Lung (tissue), 12 donors: ENCODE data around the gene NCBP3. TPM values are rescaled to one million over a fixed set of nuclear protein-coding genes. Genes with fewer than 3 reads are reported as not detected.

Experiments used
- ATAC-seq: fragments of 200-7000 bp; cut with Tn5 transposase; one replicate; pipeline ENCODE4 v1.9.1; 2020; ENCODE audit warnings: moderate number of reproducible peaks; ENCODE audit not compliant: insufficient read depth, low FRiP score
- DNase-seq, 3 donors: peaks; one replicate each; pipeline ENCODE4 v3.0.0-alpha.2; 2013 to 2017
- H3K27ac ChIP-seq, 2 donors: one replicate each; pipeline ENCODE4 v1.5.1; 2013; ENCODE audit warnings: mild to moderate bottlenecking in 2 of 2, moderate library complexity in 2 of 2, control low read depth in 1 of 2, inconsistent platforms in 1 of 2, low read depth in 1 of 2, low read length in 1 of 2
- H3K27me3 ChIP-seq, 3 donors: one replicate each; pipeline ENCODE4 v1.5.1; 2013; ENCODE audit warnings: low read length in 2 of 3; ENCODE audit not compliant: control insufficient read depth in 3 of 3, insufficient read depth in 3 of 3
- H3K36me3 ChIP-seq, 4 donors: one replicate each; pipeline ENCODE4 v1.5.1; 2013; ENCODE audit warnings: low read length in 4 of 4, mild to moderate bottlenecking in 1 of 4, moderate library complexity in 1 of 4; ENCODE audit not compliant: control insufficient read depth in 4 of 4, insufficient read depth in 4 of 4
- H3K4me1 ChIP-seq, 5 donors: one replicate each; pipeline ENCODE4 v1.5.1; 2013; ENCODE audit warnings: low read length in 5 of 5, mild to moderate bottlenecking in 2 of 5, moderate library complexity in 1 of 5; ENCODE audit not compliant: control insufficient read depth in 5 of 5, insufficient read depth in 5 of 5
- H3K4me3 ChIP-seq: one replicate; pipeline ENCODE4 v1.5.1; 2013; ENCODE audit warnings: mild to moderate bottlenecking, control low read depth, moderate library complexity
- H3K9ac ChIP-seq, 2 donors: one replicate each; pipeline ENCODE4 v1.5.1; 2013; ENCODE audit warnings: low read length in 2 of 2, control low read depth in 1 of 2; ENCODE audit not compliant: insufficient read depth in 1 of 2
- H3K9me3 ChIP-seq, 4 donors: one replicate each; pipeline ENCODE4 v1.5.1; 2013; ENCODE audit warnings: low read length in 3 of 4, mild to moderate bottlenecking in 1 of 4, moderate library complexity in 1 of 4; ENCODE audit not compliant: control insufficient read depth in 4 of 4, insufficient read depth in 3 of 4
- WGBS, 2 donors: extraction: QIAGEN DNeasy Blood & Tissue Kit; methylation state at CpG; one replicate each; pipeline ENCODE4 v1.1.7; 2013; 5-methylcytosine and 5-hydroxymethylcytosine counted together
- polyA plus RNA-seq, 2 donors: library from polyadenylated mRNA; stranded (reverse); fragments of 200-250 nt; gene quantifications; one replicate each; pipeline ENCODE4 v1.2.1, GENCODE V29; 2013
- total RNA-seq, 2 donors: library from RNA; depleted of rRNA in 1 of 2; stranded (reverse); fragments of >200 nt in 1 of 2; gene quantifications; one replicate each; pipeline ENCODE4 v1.2.1, GENCODE V29; 2014 to 2021
- TF ChIP-seq, protein P1 (sequence below): IDR thresholded peaks from 2 replicates; pipeline ENCODE4 v1.5.1; 2012; ENCODE audit warnings: mild to moderate bottlenecking; ENCODE audit errors: control extremely low read depth, extremely low read depth
- donor health status: control.
- donor health status: control.
- donor health status: Bipolar disorder and iron deficiency.
- donor health status: healthy.
- donor health status: DM: yes; HTN: yes; CAD: no.

Gene NCBP3
- total and polyA plus RNA-seq, 4 donors, result 15.9 to 49.4 (median 26.0) TPM

DNA sequence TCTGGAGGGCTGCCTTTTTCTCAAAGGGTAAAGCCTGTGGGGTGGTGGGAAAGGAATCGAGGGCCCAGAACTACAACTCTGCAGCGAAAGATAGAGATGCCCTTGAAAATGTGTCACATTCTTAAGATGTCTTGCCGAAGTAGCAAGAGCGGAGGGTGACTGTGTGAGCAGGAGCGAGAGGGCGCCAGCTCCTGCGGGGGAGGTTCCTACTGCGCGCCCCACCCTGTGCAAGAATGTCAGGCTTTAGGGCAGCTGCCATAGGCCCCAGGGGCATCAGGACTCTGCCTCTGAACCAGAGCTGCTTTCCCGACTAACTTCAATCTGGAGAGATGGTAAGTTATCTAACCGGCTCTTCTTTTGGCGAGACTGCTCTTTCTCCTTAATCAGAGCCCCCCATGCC is 33.3 kb downstream of the NCBP3 start:
- TF ChIP-seq, protein P1, sequence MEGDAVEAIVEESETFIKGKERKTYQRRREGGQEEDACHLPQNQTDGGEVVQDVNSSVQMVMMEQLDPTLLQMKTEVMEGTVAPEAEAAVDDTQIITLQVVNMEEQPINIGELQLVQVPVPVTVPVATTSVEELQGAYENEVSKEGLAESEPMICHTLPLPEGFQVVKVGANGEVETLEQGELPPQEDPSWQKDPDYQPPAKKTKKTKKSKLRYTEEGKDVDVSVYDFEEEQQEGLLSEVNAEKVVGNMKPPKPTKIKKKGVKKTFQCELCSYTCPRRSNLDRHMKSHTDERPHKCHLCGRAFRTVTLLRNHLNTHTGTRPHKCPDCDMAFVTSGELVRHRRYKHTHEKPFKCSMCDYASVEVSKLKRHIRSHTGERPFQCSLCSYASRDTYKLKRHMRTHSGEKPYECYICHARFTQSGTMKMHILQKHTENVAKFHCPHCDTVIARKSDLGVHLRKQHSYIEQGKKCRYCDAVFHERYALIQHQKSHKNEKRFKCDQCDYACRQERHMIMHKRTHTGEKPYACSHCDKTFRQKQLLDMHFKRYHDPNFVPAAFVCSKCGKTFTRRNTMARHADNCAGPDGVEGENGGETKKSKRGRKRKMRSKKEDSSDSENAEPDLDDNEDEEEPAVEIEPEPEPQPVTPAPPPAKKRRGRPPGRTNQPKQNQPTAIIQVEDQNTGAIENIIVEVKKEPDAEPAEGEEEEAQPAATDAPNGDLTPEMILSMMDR, result no peak
- H3K4me3 ChIP-seq, result no peak overlapping the region
- WGBS, 2 donors, result 94% methylated on average over 12 of the region's 12 CpGs
- H3K9me3 ChIP-seq, result no peaks in the 10 kb centered on the region
- no peaks in the 10 kb centered on the region for H3K4me1 ChIP-seq
- no peaks in the 10 kb centered on the region for H3K27me3 ChIP-seq
- ATAC-seq, result no peak
- H3K9ac ChIP-seq, result no peak overlapping the region
- no peak for DNase-seq
- H3K36me3 ChIP-seq, result peaks cover 36 to 51% (median 49%) of the 10 kb centered on the region in 4 donors
- no peak overlapping the region for H3K27ac ChIP-seq

DNA sequence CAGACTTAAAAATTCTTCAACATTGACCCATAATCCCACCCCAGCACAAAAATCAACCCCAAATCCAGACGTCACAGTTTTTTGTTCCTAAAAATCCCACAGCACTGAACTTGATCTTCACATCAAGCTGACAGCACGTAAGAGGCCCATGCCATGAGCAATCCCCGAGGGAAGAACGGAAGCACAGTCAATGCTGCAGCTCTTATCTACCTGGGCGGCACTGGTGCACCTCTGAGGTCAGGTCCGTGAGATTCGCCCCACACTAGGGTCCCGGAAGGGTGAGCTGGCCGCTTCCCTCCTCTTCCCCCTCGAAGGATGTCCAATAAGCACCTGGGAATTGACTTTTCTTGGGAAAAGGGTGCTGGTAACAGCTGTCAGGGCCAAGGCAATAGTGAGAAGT is 33.8 kb downstream of the NCBP3 start:
- no peaks in the 10 kb centered on the region for H3K27me3 ChIP-seq
- no peak overlapping the region for H3K9ac ChIP-seq
- H3K4me3 ChIP-seq, result no peak overlapping the region
- no peaks in the 10 kb centered on the region for H3K4me1 ChIP-seq
- no peaks in the 10 kb centered on the region for H3K9me3 ChIP-seq
- ATAC-seq (no peak), DNase-seq (no peak)
- peaks cover 40 to 53% (median 52%) of the 10 kb centered on the region in 4 donors for H3K36me3 ChIP-seq
- 91% methylated on average over 10 of the region's 10 CpGs for WGBS, 2 donors
- TF ChIP-seq, protein P1, result no peak
- no peak overlapping the region for H3K27ac ChIP-seq

DNA sequence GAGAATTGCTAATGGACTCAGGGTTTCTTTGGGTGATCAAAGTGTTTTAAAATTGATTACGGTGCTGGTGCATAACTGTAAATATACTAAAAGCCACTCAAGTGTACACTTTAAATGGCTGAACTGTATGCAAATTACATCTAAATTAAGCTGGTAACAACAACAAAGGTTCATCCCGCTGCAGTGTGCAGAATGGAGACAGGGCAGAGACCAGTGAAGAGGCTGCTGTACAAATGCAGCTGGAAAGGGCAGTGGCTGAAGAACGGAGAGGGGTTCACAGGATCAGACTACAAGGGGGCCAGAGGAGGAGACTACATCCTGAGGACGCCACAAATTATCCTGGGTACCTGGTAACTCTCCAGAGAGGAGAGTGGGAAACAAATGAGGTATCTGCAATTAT is 36.0 kb downstream of the NCBP3 start:
- Histone ChIP-seq H3K36me3 (peaks cover 37 to 46% (median 42%) of the 10 kb centered on the region in 4 donors), H3K9ac (no peak overlapping the region), H3K4me1 (no peaks in the 10 kb centered on the region), H3K4me3 (no peak overlapping the region), H3K9me3 (no peaks in the 10 kb centered on the region), H3K27ac (no peak overlapping the region), H3K27me3 (no peaks in the 10 kb centered on the region)
- WGBS, 2 donors, result 92 to 94% methylated on average over 4 of the region's 4 CpGs
- TF ChIP-seq, protein P1, result no peak
- no peak for DNase-seq
- ATAC-seq, result no peak

DNA sequence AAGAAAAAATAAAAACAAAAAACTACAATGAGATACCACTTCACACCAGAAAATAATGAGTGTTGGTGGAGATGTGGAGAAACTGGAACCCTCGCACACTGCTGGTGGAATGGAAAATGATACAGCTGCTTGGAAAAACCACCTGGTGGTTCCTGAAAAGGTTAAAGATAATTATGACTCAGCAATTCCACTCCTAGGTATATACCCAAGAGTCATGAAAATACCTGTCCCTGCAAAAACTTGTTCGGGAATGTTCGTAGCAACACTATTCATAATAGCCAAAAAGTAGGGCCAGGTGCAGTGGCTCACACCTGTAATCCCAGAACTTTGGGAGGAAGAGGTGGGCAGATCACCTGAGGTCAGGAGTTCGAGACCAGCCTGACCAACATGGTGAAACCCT is 36.9 kb downstream of the NCBP3 start:
- no peaks in the 10 kb centered on the region for H3K9me3 ChIP-seq
- H3K36me3 ChIP-seq, result peaks cover 32 to 40% (median 37%) of the 10 kb centered on the region in 4 donors
- no peak overlapping the region for H3K27ac ChIP-seq
- TF ChIP-seq, protein P1, result no peak
- ATAC-seq (no peak), DNase-seq (no peak)
- H3K9ac ChIP-seq, result no peak overlapping the region
- 95 to 97% methylated on average over 4 of the region's 4 CpGs for WGBS, 2 donors
- H3K27me3 ChIP-seq, result no peaks in the 10 kb centered on the region
- H3K4me3 ChIP-seq, result no peak overlapping the region
- no peaks in the 10 kb centered on the region for H3K4me1 ChIP-seq
